AG20443 (cell line): ENCODE data around the gene LRFN2.

Experiments used
- DNase-seq: peaks from one replicate; pipeline ENCODE4 v3.0.0; 2012; ENCODE audit warnings: low spot score, mixed read lengths

The LRFN2 gene

DNA sequence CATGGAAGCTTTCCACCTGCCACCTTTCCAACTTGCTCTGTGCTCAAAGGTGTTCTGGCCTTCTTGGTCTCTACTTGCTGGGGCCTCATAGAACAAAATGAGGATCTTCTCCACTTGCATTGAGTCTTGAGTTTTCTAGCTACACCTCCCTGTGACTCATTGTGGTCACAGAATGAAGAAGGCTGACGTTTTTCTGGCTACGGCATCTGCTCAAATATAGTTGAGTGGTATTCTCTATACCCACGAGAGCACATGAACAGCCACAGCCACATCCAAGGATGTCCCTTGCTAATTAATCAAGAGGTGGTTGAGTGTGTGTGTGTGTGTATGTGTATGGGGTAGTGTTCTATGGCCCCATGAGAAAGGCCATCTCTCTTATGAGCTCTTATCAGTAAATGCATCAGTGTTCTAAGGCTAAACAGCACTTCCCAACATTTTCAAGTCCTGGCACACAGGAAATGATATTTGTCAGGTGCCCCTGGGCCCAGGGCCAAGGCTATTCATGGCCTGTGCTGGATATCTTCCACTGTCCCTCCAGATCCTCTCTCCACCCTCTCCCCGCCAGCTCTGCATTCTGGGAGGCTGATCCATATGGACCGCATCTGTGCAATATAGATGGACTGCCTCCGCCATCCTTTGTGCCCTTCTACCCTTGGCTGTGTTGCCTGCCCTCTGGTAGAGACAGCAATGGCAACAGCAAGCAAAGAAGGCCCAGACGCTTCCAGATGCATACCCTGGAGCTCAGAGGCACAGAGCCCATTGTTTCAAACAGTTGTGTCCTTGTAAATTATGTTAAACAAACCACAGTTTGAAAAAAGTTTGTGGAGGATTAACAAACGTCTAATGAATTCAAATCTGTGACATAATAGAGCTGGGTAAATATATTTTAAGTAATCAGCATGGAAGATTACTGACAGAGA, 150.2 kb downstream of the LRFN2 start:
- no peak for DNase-seq

DNA sequence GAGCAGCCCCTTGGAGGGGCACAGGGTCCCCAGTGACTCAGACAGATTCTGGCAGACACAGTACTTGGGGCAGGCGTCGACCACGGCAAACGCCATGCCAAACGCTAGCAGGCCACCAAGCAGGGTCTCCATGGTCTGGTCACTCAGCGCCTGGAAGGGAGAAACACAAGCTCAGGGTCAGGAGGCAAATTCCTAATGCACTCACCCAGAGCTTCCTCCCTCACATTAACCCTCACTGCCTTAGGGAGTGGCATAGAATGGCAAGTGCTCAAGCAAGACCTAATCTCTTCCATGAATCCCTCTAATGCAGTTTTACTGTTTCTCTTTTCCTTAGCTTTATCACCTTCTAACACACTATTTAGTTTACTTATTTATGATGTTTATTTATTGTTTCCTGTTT, 154.2 kb downstream of the LRFN2 start:
- no peak for DNase-seq

DNA sequence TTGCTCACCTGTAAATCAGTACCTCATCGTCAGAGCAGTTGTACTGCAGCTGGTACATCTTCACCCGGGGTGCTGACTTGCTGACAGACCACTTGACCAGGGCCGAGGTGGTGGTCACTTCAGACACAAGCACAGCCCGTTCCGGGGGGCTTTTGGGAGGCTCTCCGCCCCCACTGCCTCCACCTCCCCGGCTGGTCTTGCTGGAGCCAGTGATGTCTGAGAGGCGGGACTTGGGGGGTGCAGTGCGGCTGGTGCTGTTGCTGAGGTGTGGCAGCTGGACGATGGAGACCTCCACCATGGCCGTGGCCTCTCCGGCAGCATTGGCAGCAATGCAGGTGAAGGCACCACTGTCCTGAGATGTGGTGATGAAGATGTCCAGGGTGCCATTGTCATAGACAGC, 155.5 kb downstream of the LRFN2 start:
- DNase-seq, result no peak

DNA sequence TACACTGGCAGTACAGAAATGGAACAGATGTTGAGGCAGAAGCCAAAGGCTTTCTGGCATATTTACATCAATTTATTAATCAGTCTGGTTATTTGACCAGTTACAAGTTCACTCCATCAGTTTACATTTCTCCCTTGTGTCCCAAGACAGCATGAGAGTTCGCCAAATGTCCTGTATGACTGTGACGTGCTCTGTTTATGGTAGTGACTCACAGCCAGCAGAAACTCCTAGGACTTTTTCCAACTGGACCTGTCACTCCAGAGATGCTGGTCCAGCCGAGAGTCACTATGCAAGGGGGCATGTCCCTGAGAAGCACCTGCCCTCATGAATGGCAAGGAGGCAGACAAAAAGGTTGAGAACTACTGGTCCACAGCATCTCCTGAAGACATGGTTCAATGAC, 160.0 kb downstream of the LRFN2 start:
- no peak for DNase-seq

DNA sequence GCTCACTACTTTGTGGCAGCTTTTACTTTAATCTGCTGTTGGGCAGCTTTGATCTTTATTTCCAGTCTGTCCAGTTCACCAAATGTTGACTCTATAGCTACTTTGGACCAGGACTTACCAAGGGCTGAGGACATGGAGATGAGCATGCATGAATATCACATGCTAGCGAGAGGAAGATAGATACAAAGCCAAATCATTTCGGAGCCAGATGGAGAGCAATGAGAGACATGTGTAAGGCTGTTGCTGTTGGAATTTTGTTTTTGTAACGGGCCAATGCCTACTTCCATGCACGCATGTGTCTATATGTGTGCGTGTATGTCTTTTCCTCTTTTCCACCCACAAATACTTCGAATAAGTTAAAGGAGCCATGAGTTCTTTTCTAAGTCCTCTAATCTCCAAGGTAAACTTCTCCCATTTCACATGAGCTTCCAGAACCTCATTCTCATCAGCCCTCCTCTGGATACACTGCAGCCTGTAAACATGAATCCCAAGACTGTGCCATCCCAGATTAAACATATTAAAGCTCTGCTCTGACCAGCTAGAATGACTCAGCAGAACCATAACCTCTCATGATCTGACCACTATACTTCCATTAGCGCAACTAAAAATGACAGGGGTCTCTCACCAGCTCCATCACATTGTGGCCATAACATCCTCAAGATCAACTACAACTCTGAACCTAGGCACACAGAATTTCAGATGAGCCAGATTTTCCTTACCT, 160.7 kb downstream of the LRFN2 start:
- no peak for DNase-seq

DNA sequence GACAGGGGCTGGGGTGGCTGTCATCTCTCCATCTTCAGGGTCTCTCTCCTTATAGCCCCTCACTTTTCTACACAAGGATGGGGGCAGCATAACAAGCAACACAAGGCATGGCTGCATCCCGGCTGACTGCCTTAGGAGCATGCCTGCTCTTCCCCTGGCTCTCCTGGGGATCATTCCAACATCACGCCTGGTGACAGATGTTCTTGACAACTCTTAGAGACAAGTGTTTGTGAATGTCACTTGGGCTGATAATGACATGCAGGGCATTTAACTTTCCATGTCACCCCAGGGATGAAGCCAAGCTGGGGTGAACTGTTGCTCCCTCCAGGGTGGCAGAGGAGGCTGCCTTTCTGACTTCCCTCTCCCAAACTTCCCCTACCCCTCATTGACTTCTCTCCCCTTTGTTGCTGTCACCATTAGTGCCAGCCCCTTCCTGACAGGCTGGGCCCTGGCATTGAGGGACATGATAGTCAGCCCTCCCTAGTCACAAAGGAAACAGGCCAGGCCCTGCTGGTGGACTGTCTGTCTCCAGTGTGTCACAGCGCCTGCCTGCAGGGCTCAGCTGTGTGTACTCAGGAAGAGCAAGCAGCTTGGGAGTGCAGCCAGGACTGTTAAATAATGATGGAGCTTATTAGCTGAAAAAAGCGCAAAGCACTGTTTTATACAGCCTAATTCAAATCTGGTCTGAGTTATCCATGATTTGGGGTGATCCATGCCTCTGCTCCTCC, 161.8 kb downstream of the LRFN2 start:
- DNase-seq, result no peak

DNA sequence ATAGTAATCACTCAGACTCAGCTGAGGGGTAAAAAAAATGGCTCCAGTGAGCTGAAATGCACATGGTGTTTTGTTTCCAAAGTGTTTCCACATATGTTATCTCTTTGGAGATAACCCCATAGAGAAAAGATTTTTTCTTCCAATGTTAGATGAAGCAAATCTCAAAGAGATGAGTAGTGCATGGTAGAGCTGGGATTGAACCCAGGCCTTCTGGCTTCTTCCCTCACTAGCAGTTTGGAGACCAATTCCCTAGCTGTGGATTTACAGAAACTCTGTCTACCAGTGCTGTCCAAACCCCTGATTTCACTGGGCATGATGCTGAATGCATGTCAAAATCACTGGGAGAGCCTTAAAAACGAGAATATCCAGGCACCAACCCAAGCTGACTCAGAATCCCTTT, 165.1 kb downstream of the LRFN2 start:
- no peak for DNase-seq

DNA sequence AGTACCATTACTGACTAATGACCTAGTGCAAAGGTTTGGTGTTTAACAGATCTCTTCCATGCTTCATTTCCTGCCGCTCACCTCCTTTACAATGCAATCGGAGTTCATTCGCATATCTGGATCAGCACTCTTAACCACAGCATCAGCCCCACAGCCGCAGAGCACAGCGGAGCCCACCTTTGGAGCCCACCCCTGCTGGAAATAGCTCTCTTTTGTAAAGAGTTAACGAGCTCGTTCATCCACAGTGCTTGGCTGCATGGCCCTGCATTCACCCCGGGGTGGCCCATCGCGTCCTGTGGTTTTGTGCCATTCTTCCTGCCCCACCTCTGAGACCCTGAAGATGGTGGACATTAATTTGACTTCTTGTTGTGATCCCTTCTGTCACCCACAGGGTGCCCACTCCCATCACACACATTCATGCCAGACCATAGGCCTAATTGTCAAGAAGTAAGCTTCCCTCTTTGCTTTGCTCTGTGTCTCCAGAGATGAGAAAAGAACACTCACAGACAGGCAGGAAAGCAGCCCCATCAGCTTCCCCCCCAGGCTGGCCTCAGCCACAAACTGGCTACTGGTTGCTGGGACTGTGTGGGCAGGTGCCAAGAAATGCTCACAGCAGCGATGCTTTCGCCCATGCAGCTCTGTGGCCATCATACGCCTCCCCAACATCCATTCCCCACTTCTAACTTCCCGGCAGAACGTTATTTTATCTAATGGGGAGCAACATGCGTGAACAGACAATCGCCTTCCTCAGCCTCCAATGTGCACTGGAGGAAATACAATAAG, 167.0 kb downstream of the LRFN2 start:
- no peak for DNase-seq

DNA sequence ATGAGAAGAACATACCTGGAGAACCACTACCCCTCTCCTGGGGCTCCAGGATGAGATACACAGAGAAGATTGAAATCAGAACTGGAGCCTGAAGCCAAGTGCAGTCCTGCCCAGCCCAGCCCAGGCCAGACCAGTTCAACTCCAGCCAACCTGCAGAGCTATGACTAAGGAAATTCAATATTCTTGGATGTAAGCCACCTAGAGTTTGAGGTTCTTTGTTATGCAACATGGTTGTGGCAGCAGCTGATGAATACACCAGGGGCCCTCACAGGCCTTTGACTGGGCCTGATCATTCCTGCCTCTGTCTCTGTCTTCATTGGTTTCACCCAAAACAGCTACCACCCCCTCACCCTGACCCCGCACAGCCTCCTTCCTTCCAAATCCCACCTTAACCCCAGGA, 167.8 kb downstream of the LRFN2 start:
- no peak for DNase-seq

DNA sequence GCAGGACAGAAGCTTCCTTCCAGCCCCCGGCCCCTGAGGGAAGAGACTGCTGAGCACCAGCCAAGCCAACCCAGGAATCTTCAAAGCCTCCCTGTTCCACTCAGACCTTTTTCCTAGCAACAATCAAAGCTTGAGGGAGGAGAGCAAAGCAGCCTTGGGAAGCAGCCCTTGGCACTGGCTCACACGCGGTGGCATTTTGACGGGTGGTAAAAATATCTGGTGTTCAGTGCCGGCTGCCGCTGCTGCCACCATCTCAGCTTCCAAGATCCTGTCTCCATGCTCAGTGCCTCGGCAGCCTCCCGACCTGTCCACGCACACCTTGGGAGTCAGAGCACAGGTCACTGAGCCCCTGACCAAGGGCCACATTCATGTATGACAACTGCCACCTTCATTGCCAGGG, 170.1 kb downstream of the LRFN2 start:
- DNase-seq, result no peak

DNA sequence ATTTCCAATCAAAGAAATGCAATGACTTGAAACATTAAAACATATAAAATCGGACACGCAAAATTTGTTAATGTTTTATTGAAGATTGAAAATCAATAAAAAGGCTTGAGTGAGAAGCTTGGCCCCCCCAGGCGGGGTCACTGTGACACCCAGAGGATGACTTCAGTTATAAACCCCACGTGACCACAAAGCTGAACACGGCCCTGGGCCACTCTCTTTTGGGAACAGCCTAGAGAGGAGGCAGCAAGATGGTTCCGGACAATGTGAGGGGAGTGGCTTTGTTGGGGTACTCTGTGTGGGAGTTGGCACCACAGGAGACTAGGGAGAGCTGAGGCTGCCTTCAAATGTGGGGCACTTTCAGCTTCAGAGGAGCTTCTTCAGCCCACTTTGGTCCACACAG, 172.5 kb downstream of the LRFN2 start:
- no peak for DNase-seq

DNA sequence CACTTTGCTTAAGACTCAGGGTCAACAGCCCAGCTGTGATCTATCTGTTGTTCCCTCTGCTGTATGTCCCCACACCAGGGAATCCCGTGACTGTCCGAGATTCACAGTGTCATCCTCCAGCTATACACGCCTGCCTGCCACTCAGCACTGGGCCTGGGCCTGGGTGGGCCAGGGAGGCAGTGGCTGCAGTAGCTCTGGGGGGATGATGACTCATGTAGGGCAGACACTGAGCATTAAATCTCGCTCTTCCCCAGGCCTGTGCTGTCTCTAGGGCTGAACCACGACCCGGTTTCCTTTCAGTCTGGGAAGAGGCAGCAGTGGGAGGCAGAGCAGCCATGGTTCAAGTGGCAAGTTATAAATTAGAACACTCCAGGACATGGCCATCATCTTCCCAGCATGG, 173.9 kb downstream of the LRFN2 start:
- no peak for DNase-seq

DNA sequence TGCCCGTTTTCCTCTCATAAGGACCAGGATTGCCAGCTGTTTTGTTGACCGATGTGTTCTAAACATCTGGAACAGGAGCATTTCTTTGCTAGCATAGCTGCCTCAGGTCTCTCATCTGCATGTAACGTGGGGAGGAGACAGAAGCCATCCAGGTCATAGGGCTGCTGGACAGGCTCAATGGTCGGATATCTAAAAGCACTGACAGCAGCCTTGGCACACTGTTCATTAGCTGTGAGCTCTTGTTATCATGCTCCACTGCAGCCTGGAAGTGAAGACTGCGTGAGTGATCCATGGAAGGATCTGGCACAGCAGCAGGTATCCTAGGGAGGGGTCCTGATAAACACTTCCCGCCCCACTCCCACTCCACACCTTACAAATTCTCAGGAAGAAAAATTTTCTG, 175.3 kb downstream of the LRFN2 start:
- DNase-seq, result no peak

DNA sequence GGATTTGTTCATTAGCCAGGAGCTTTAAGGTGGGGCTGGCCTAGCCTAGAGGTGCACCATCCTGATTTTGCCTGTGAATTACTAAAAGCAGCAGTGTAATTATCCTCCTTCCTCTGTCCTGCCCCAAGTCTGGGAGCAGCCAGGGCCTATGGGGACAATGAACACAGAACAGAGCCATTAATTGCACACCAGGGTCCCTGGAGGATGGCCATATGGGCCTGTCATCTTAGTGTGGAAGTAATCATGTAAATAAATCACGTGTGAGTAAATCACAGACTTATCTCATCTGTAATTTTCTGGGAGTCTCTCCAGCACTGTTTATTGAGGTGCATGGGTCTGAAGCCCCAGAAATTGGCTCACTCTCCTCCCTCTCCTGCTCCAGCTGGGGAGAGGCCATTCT, 176.3 kb downstream of the LRFN2 start:
- DNase-seq, result no peak

DNA sequence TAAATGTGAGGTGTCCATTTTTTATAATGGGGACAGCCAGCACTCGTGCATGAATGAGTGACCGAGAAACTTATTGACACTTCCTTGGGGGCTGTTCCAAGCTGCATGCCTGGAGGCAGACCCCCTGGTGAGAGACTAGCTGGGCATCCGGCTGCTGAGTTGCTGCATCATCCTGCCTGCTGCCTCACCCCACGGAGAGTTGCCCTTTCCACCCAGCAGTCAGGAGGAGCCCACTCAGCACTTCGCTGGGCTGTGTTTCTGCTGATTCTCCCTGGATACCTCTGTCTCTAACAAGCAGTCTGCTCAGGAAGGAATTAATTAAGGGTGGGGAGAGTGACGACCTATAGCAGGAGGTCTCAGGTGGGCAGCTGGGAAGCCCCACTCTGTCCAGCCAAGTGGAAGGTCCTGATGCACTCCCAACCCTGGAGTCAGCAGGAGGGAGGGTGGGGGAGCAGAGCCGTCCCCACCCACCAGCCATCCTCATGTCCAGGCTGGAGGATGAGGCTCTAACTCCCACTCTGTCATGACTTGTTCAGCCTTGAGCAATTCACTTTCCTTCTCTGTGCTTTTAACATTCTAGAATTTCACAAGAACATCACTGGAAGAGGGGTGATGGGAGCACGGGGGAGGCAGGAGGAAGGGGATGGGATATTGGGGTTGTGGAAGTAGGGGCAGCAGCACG, 177.3 kb downstream of the LRFN2 start:
- no peak for DNase-seq

DNA sequence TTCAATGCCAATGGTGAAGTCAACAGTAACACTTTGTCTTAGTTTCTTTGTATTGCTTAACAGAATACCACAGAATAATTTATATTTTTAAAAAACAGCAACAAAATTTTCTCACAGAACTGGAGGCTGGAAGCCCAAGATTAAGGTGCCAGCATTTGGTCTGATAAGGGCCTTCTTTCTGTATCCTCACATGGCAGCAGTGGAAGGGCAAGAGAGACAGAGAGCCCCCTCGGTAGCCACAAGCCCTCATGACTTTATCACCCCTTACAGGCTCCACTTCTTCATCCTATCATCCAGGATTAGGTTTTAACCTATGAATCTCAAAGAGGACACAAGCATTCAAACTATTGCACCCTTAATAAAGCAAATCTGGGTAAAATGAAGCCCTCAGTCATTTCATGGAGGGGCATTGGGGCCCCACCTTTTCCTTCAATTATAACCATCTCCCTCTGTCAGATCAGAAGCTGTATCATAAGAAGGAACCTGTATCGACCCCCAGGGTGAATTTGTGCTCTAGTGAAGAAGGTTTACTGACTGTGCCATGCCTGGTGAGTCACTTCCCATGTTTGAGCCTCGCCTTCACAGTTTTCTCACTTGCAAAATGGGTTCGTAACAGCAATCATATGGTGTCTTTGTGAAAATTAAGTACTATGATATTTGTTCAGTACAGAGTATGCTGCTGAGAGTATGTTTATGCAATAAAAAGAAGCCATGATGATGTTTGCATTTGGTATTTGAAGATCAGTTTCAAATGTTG, 178.2 kb downstream of the LRFN2 start:
- no peak for DNase-seq

DNA sequence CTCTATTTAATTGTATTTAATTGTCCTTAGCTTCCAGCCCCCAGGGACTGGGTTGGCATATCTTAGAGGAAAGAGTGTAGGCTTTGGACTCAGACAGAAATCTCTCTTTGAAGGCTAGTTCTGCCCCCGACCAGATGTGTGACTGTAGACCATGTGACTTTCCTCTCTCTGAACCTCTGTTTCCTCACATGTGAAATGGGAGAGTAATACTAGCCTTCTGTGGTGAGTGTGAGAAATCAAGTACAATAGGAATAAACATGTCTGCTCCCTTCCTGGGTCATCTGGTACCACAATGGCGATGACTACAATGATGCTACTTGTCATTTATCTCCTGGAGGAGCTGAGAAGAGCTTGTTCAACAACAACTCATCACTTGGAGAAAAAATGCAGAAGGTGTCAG, 179.9 kb downstream of the LRFN2 start:
- no peak for DNase-seq

DNA sequence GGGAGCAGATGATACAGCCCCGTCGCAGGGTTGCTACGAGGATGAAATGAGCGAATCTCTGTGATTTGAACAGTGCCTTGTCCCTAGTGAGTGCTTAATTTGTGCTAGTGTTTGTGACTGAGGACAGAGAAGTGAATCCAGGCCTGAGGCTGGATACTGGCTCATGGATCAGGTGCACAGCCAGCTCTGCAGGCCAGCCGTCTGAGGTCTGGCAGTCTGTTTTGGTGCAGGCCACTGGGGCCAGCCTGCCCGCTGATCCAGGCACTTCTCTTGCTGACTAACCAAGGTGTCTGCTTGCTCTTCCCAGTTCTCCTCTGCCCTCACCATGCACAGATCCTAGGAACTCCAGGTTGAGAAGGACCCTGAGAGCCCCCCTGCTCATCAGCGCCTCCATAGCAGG, 181.0 kb downstream of the LRFN2 start:
- DNase-seq, result no peak

DNA sequence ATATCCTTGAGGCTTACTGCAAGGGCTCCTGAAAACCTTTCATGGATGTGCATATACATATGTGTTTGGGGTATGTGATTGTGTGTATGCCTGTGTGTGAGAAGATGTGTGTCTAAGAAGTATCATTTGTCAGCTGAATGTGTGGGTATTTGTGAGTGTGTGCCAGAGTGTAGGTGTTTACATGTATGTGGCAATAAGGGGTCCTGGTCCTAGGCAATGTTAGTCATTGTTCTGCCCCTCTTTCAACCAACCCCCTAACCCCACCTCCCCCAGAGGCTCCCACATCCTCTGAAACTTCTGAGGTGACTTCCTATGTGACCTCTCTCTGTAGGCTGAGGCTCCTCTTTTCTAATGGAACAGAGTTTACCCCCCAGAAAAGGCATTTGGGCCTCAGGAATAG, 186.4 kb downstream of the LRFN2 start:
- no peak for DNase-seq

DNA sequence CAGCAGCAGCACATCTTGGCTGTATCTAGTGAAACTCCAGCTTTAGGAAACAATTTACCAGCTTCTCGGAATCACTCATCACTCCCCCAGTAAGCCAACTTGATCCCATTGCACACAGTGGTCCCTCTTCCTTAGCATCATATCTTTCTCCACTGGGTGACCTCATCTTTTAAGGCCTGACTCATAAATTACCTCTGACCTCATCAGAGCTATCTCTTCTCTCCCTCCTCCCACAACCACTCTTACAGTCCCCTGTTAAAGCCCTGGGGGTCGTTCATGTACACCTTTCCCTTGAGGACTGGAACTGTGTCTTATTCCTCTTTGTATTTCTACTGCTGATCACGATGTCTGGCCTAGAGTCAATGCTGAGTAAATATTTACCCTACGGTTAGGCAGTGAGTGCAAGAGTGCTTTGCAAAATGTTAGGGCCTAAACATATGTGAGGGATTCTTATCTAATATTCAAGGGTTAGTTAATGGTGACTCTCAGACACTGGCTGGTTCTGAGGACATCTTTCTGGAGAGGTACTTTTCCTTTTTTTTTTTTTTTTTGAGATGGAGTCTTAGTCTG, 187.2 kb downstream of the LRFN2 start:
- DNase-seq, result no peak
